Body of pancreas (tissue), 4 donors: Measurements from ENCODE around the gene ZPR1. TPM values are rescaled to one million over a fixed set of nuclear protein-coding genes. Genes with fewer than 3 reads are reported as not detected.

ENCODE experiments used
- ATAC-seq: fragments of 150-250 bp; one replicate; pipeline ENCODE4 v1.9.1; 2016
- DNase-seq, 4 donors: peaks; one replicate each; pipeline ENCODE4 v3.0.0-alpha.2; 2019
- H3K27ac ChIP-seq, 4 donors: fragments of 200-600 bp; sonication (generic); 1 replicate in 3 of 4; 2 replicates in 1 of 4; pipeline versions ENCODE4 v1.5.1 to v1.6.1; 2016 to 2019; ENCODE audit warnings: mild to moderate bottlenecking in 1 of 4, mixed read lengths in 1 of 4, moderate library complexity in 1 of 4
- H3K27me3 ChIP-seq, 2 donors: fragments of 200-600 bp; sonication (generic); one replicate each; pipeline ENCODE4 v1.6.0; 2016; ENCODE audit warnings: mild to moderate bottlenecking in 1 of 2
- H3K36me3 ChIP-seq, 2 donors: fragments of 200-600 bp; sonication (generic); replicated peaks in 1 of 2; 2 replicates each; pipeline ENCODE4 v1.5.1; 2016; ENCODE audit warnings: low read depth in 2 of 2; ENCODE audit not compliant: insufficient read depth in 1 of 2
- H3K4me1 ChIP-seq: fragments of 200-600 bp; sonication (generic); one replicate; pipeline ENCODE4 v1.6.0; 2016
- H3K4me3 ChIP-seq, 2 donors: fragments of 200-600 bp; sonication (generic); 1 replicate in 1 of 2; 2 replicates in 1 of 2; pipeline ENCODE4 v1.5.1; 2016 to 2019
- H3K9me3 ChIP-seq, 3 donors: fragments of 200-600 bp; sonication (generic); 1 replicate in 2 of 3; 2 replicates in 1 of 3; pipeline ENCODE4 v1.5.1; 2016
- CTCF ChIP-seq, 7 experiments: fragments of 450-650 bp in 4 of 7; fragments of 200-600 bp in 3 of 7; sonication (generic) in 3 of 7; IDR thresholded peaks; one replicate each; pipeline ENCODE4 v1.5.1; 2016 to 2019; ENCODE audit warnings: antibody characterized with exemption in 7 of 7
- POLR2A ChIP-seq, 3 donors: fragments of 450-650 bp; IDR thresholded peaks; one replicate each; pipeline ENCODE4 v1.6.1; 2016; ENCODE audit warnings: antibody characterized with exemption in 3 of 3, mild to moderate bottlenecking in 2 of 3
- WGBS, 2 donors: methylation state at CpG; one replicate each; pipeline ENCODE4 v1.1.5; 2017; 5-methylcytosine and 5-hydroxymethylcytosine counted together
- intact Hi-C: fragments of 100-400 bp; cut with DNase I; formaldehyde crosslinking; loops from one replicate; pipeline ENCODE4 v1.15.1; 2023
- total RNA-seq, 2 donors: library from RNA; depleted of rRNA; stranded (reverse); fragments of >200 nt; gene quantifications; one replicate each; pipeline ENCODE4 v1.1.0, GENCODE V29; 2016

ZPR1 gene
- total RNA-seq, 2 donors from 2014 or later = 4.3 to 36.6 TPM

- Histone ChIP-seq H3K27me3 (no peaks in the 10 kb centered on the region), H3K36me3 (no peaks in the 10 kb centered on the region), H3K9me3 (no peaks in the 10 kb centered on the region), H3K27ac (no peak overlapping the region), H3K4me3 (no peak overlapping the region), H3K4me1 (peaks cover 42% of the 10 kb centered on the region)
- 67% methylated on average over 15 to 16 of the region's 16 CpGs for WGBS, 2 donors
- ATAC-seq (no peak), DNase-seq (no peak)
- TF ChIP-seq POLR2A (IDR thresholded peaks at IDR 0.05) (no peak), CTCF (IDR thresholded peaks at IDR 0.05) (no peak)
- intact Hi-C loops = no loop called here
These were observed 41.1 kb upstream of the ZPR1 start for GRCh38 chr11:116828632-116829524.

- no peak for ATAC-seq
- 82% methylated on average over 6 of the region's 6 CpGs; no CpG with 5 or more reads in 1 of the 2 donors for whole genome bisulfite sequencing, 2 donors
These were observed 39.6 kb upstream of the ZPR1 start for GRCh38 chr11:116827461-116827860.

GRCh38 chr11:116826751-116827431, 39.1 kb upstream of the ZPR1 start:
- Histone ChIP-seq H3K27ac (no peak overlapping the region), H3K4me1 (peaks cover 22% of the 10 kb centered on the region), H3K9me3 (no peaks in the 10 kb centered on the region), H3K36me3 (no peaks in the 10 kb centered on the region), H3K27me3 (no peaks in the 10 kb centered on the region), H3K4me3 (no peak overlapping the region)
- DNase-seq = no peak
- 77 to 80% methylated on average over 7 to 8 of the region's 9 CpGs for WGBS, 2 donors
- no peak for TF ChIP-seq POLR2A (IDR thresholded peaks at IDR 0.05)
- no peak for TF ChIP-seq CTCF (IDR thresholded peaks at IDR 0.05)
- intact Hi-C loops = no loop called here
- no peak for ATAC-seq

More at GRCh38 chr11:116827461-116827860, 39.6 kb upstream of the ZPR1 start:
- Histone ChIP-seq H3K4me1 (peaks cover 28% of the 10 kb centered on the region), H3K27ac (no peak overlapping the region), H3K27me3 (no peaks in the 10 kb centered on the region), H3K4me3 (no peak overlapping the region), H3K36me3 (no peaks in the 10 kb centered on the region), H3K9me3 (no peaks in the 10 kb centered on the region)
- DNase-seq = no peak
- intact Hi-C loops = no loop called here
- TF ChIP-seq CTCF (IDR thresholded peaks at IDR 0.05) = no peak
- no peak for TF ChIP-seq POLR2A (IDR thresholded peaks at IDR 0.05)

GRCh38 chr11:116825854-116826750, 38.3 kb upstream of the ZPR1 start:
- ATAC-seq (no peak), DNase-seq (no peak)
- H3K9me3 ChIP-seq = no peaks in the 10 kb centered on the region
- H3K4me1 ChIP-seq = peaks cover 15% of the 10 kb centered on the region
- H3K27me3 ChIP-seq = no peaks in the 10 kb centered on the region
- no peak overlapping the region for H3K27ac ChIP-seq
- WGBS, 2 donors = 75 to 89% methylated on average over 16 to 19 of the region's 22 CpGs
- no peaks in the 10 kb centered on the region for H3K36me3 ChIP-seq
- H3K4me3 ChIP-seq = no peak overlapping the region
- TF ChIP-seq CTCF (IDR thresholded peaks at IDR 0.05) = no peak
- TF ChIP-seq POLR2A (IDR thresholded peaks at IDR 0.05) = no peak
- intact Hi-C loops = no loop called here
